K562 (cell line): ENCODE measurements around the gene MPND. TPM values are rescaled to one million over a fixed set of nuclear protein-coding genes. Genes with fewer than 3 reads are reported as not detected.
A peak's percentile ranks its signal among the peaks of the same experiment; 100 is the strongest.

Experiments
- ELF1 ChIP-seq: fragments of 200-800 bp; sonication (Bioruptor generic); IDR thresholded peaks from 2 replicates; pipeline ENCODE4 v1.6.1; 2016; ENCODE audit warnings: missing genetic modification characterization, missing compliant biosample characterization
- ELF4 ChIP-seq: fragments of 450-650 bp; formaldehyde crosslinking; IDR thresholded peaks from 2 replicates; pipeline ENCODE4 v1.4.0; 2022; ENCODE audit warnings: missing genetic modification characterization
- MAFG ChIP-seq: fragments of 450-650 bp; conservative IDR thresholded peaks from 2 replicates; pipeline ENCODE4 v1.6.1; 2016; ENCODE audit warnings: missing genetic modification characterization, missing compliant biosample characterization
- MAFK ChIP-seq: IDR thresholded peaks from 2 replicates; pipeline ENCODE4 v1.6.1; 2011; ENCODE audit warnings: low read length, improper control_type of control experiment
- PCBP1 ChIP-seq: fragments of 200-400 bp; formaldehyde crosslinking; IDR thresholded peaks from 2 replicates; pipeline ENCODE4 v1.6.1; 2018; ENCODE audit warnings: mild to moderate bottlenecking, low read depth, low read length; ENCODE audit not compliant: poor library complexity, severe bottlenecking
- PTRF ChIP-seq: fragments of 450-650 bp; IDR thresholded peaks from 2 replicates; pipeline ENCODE4 v1.6.1; 2016; ENCODE audit warnings: mild to moderate bottlenecking, missing genetic modification characterization, missing compliant biosample characterization
- SMAD4 ChIP-seq: fragments of 250-450 bp; sonication (Bioruptor Pico); conservative IDR thresholded peaks from 2 replicates; pipeline ENCODE4 v1.8.0; 2021; ENCODE audit warnings: inconsistent platforms, mild to moderate bottlenecking, moderate library complexity
- SOX6 ChIP-seq: fragments of 450-650 bp; IDR thresholded peaks from 2 replicates; pipeline ENCODE4 v1.6.1; 2014; ENCODE audit warnings: mild to moderate bottlenecking
- TBL1XR1 ChIP-seq, 2 experiments: IDR thresholded peaks; 2 replicates each; pipeline ENCODE4 v1.6.1; 2012; ENCODE audit warnings: improper control_type of control experiment in 2 of 2, low read length in 2 of 2, mild to moderate bottlenecking in 1 of 2
- TBP ChIP-seq: optimal IDR thresholded peaks from 2 replicates; pipeline ENCODE3; 2011; ENCODE audit warnings: low read depth, low read length, improper control_type of control experiment
- ZNF589 ChIP-seq: fragments of 200-800 bp; sonication (Bioruptor generic); IDR thresholded peaks from 2 replicates; pipeline ENCODE4 v1.6.1; 2016; ENCODE audit warnings: low read depth, missing genetic modification characterization, missing compliant biosample characterization
- ZNF76 ChIP-seq: fragments of 250-450 bp; sonication (Bioruptor Pico); IDR thresholded peaks from 2 replicates; pipeline ENCODE4 v1.4.0; 2020; ENCODE audit warnings: mild to moderate bottlenecking, moderate library complexity, borderline replicate concordance
- polyA plus RNA-seq, 8 experiments: library from polyadenylated mRNA; depleted of rRNA in 4 of 8; stranded (reverse) in 5 of 8; unstranded in 3 of 8; fragments of >200 nt; fragmentation: Nextera tagmentation in 2 of 8; fragmentation: Illumina TruSeq in 1 of 8; extraction: Ambion mirVana in 2 of 8; extraction: Trizol in 1 of 8; gene quantifications; 2 replicates each; pipeline versions ENCODE4 v1.2.1 to v1.2.3, GENCODE V29; 2011 to 2014; ENCODE audit warnings: inconsistent platforms in 1 of 8, missing spikeins in 1 of 8
- total RNA-seq, 7 experiments: library from RNA; depleted of rRNA in 6 of 7; stranded (reverse); fragments of >200 nt in 6 of 7; fragmentation: Illumina TruSeq in 2 of 7; extraction: Trizol in 2 of 7; gene quantifications; 2 replicates each; pipeline versions ENCODE4 v1.2.1 to v1.2.3, GENCODE V29; 2011 to 2021; ENCODE audit warnings: low replicate concordance in 1 of 7
- TF ChIP-seq, protein P1 (sequence below): fragments of 450-650 bp; IDR thresholded peaks from 2 replicates; pipeline ENCODE4 v1.6.1; 2016; ENCODE audit warnings: mild to moderate bottlenecking
- TF ChIP-seq, protein P2 (sequence below): fragments of 200-400 bp; formaldehyde crosslinking; IDR thresholded peaks from 2 replicates; pipeline ENCODE4 v1.6.1; 2017; ENCODE audit warnings: mild to moderate bottlenecking, low read depth, low read length, moderate library complexity
- TF ChIP-seq, protein P3 (sequence below): fragments of 450-650 bp; IDR thresholded peaks from 2 replicates; pipeline ENCODE4 v1.6.1; 2018; ENCODE audit not compliant: partially characterized antibody
- TF ChIP-seq, protein P4 (sequence below), 2 experiments: fragments of 450-650 bp; conservative IDR thresholded peaks; 2 replicates each; pipeline ENCODE4 v1.6.1; 2017; ENCODE audit warnings: mild to moderate bottlenecking in 2 of 2, moderate library complexity in 2 of 2

The MPND gene
- total and polyA plus RNA-seq, 9 of the 15 experiments (the other 6 are each of a cell fraction or from before 2014, with no cell fraction given): 0.25 to 14.0 (median 3.9) TPM

DNA sequence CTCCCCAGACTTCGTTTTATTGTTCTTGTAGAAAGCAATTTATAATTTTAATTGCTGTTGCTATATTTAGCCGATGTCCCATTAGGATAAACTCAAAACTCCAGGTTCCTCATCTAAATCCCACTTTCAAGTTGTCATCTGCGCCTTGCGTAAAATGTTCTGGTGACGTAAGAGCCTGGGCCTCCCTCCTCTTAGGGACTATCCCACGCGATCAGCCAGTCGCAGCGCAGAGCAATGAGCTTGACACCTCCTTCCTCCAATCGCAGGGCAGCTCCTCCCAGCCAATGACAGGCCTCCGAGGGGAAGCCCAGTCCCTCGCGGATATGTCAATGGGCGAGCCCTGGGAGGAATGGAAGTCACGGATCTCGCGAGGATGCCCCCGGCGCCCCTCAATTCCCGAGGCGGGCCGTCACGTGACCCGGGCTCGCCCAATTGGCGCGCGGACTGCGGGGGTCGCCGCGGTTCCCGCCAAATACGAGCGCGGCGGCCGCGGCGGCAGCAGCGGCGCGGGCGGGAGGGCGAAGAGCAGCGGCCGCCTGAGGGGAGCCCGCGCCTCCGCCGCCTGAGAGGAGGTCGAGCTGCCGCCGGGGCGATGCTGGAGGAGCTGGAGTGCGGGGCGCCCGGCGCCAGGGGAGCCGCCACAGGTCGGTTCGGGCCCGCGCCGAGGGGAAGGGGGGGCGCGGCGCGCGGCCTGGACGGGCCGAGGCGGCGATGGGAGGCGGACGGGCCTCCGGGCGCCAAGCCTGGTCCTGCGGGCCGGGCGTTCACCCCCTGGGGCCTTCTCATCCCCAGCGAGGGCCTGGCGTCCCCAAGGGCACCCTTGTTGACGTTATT lies 59.0 kb downstream of the MPND start, which contains the start of gene CHAF1A (continued):
- TF ChIP-seq, protein P1, sequence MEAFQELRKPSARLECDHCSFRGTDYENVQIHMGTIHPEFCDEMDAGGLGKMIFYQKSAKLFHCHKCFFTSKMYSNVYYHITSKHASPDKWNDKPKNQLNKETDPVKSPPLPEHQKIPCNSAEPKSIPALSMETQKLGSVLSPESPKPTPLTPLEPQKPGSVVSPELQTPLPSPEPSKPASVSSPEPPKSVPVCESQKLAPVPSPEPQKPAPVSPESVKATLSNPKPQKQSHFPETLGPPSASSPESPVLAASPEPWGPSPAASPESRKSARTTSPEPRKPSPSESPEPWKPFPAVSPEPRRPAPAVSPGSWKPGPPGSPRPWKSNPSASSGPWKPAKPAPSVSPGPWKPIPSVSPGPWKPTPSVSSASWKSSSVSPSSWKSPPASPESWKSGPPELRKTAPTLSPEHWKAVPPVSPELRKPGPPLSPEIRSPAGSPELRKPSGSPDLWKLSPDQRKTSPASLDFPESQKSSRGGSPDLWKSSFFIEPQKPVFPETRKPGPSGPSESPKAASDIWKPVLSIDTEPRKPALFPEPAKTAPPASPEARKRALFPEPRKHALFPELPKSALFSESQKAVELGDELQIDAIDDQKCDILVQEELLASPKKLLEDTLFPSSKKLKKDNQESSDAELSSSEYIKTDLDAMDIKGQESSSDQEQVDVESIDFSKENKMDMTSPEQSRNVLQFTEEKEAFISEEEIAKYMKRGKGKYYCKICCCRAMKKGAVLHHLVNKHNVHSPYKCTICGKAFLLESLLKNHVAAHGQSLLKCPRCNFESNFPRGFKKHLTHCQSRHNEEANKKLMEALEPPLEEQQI: no peak
- TF ChIP-seq MAFK (no peak), ZNF76 (CRISPR knock-in tag) (no peak), SMAD4 (peak; percentile 77), PCBP1 (peak; percentile 23), TBP (peak; percentile 92), ZNF589 (CRISPR knock-in tag) (peak; percentile 55; the same call in 1 of the 2 replicates), MAFG (tag) (no peak), TBL1XR1 (IDR thresholded peaks at IDR 0.05; ENCODE audit: low read length in 2 of 2) (peak in 1 of 2 experiments; percentile 70; a peak in 1 of 4 replicates), SOX6 (0 out of 2 replicates have a peak, but pooled peaks have one; percentile 26), ELF4 (CRISPR knock-in tag) (no peak), PTRF (tag) (no peak), ELF1 (tag) (no peak; the same call in 1 of the 2 replicates)
- TF ChIP-seq, protein P2, sequence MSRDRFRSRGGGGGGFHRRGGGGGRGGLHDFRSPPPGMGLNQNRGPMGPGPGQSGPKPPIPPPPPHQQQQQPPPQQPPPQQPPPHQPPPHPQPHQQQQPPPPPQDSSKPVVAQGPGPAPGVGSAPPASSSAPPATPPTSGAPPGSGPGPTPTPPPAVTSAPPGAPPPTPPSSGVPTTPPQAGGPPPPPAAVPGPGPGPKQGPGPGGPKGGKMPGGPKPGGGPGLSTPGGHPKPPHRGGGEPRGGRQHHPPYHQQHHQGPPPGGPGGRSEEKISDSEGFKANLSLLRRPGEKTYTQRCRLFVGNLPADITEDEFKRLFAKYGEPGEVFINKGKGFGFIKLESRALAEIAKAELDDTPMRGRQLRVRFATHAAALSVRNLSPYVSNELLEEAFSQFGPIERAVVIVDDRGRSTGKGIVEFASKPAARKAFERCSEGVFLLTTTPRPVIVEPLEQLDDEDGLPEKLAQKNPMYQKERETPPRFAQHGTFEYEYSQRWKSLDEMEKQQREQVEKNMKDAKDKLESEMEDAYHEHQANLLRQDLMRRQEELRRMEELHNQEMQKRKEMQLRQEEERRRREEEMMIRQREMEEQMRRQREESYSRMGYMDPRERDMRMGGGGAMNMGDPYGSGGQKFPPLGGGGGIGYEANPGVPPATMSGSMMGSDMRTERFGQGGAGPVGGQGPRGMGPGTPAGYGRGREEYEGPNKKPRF: no peak
- TF ChIP-seq, protein P3, sequence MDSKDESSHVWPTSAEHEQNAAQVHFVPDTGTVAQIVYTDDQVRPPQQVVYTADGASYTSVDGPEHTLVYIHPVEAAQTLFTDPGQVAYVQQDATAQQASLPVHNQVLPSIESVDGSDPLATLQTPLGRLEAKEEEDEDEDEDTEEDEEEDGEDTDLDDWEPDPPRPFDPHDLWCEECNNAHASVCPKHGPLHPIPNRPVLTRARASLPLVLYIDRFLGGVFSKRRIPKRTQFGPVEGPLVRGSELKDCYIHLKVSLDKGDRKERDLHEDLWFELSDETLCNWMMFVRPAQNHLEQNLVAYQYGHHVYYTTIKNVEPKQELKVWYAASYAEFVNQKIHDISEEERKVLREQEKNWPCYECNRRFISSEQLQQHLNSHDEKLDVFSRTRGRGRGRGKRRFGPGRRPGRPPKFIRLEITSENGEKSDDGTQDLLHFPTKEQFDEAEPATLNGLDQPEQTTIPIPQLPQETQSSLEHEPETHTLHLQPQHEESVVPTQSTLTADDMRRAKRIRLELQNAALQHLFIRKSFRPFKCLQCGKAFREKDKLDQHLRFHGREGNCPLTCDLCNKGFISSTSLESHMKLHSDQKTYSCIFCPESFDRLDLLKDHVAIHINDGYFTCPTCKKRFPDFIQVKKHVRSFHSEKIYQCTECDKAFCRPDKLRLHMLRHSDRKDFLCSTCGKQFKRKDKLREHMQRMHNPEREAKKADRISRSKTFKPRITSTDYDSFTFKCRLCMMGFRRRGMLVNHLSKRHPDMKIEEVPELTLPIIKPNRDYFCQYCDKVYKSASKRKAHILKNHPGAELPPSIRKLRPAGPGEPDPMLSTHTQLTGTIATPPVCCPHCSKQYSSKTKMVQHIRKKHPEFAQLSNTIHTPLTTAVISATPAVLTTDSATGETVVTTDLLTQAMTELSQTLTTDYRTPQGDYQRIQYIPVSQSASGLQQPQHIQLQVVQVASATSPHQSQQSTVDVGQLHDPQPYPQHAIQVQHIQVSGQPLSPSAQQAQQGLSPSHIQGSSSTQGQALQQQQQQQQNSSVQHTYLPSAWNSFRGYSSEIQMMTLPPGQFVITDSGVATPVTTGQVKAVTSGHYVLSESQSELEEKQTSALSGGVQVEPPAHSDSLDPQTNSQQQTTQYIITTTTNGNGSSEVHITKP: peak; percentile 90
- TF ChIP-seq, protein P4, sequence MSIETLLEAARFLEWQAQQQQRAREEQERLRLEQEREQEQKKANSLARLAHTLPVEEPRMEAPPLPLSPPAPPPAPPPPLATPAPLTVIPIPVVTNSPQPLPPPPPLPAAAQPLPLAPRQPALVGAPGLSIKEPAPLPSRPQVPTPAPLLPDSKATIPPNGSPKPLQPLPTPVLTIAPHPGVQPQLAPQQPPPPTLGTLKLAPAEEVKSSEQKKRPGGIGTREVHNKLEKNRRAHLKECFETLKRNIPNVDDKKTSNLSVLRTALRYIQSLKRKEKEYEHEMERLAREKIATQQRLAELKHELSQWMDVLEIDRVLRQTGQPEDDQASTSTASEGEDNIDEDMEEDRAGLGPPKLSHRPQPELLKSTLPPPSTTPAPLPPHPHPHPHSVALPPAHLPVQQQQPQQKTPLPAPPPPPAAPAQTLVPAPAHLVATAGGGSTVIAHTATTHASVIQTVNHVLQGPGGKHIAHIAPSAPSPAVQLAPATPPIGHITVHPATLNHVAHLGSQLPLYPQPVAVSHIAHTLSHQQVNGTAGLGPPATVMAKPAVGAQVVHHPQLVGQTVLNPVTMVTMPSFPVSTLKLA (conservative IDR thresholded peaks at IDR 0.05): peak in 1 of 2 experiments; percentile 74; a peak in 3 of 4 replicates
